SK-N-SH (cell line): ENCODE results near the gene LRP1-AS.

Experiments
- EP300 ChIP-seq, 2 experiments: IDR thresholded peaks; 2 replicates each; pipeline versions ENCODE4 v1.4.0 to v1.6.1; 2012; ENCODE audit warnings: borderline replicate concordance in 1 of 2, low read depth in 1 of 2, low read length in 1 of 2
- JUND ChIP-seq: IDR thresholded peaks from 2 replicates; pipeline ENCODE4 v1.4.0; 2012
- POLR2AphosphoS5 ChIP-seq: IDR thresholded peaks from 2 replicates; pipeline ENCODE4 v1.6.1; 2012; ENCODE audit warnings: low read depth, low read length
- RAD21 ChIP-seq: IDR thresholded peaks from 2 replicates; pipeline ENCODE4 v1.6.1; 2012; ENCODE audit warnings: mild to moderate bottlenecking, low read length
- REST ChIP-seq: IDR thresholded peaks from 2 replicates; pipeline ENCODE4 v1.6.1; 2012; ENCODE audit warnings: mild to moderate bottlenecking, low read depth, low read length, moderate library complexity
- RXRA ChIP-seq: IDR thresholded peaks from 2 replicates; pipeline ENCODE4 v1.4.0; 2012; ENCODE audit warnings: low read depth, mild to moderate bottlenecking, borderline replicate concordance
- TF ChIP-seq, protein P1 (sequence below): fragments of 200-600 bp; sonication (generic); IDR thresholded peaks from 2 replicates; pipeline ENCODE4 v1.6.1; 2017; ENCODE audit warnings: antibody characterized with exemption, mild to moderate bottlenecking, moderate library complexity
- TF ChIP-seq, protein P2 (sequence below): IDR thresholded peaks from 2 replicates; pipeline ENCODE4 v1.4.0; 2012; ENCODE audit warnings: low read depth
- TF ChIP-seq, protein P3 (sequence below): fragments of 150-350 bp; IDR thresholded peaks from 2 replicates; pipeline ENCODE4 v1.6.1; 2017; ENCODE audit warnings: antibody characterized with exemption, low read length, low read depth, borderline replicate concordance

DNA sequence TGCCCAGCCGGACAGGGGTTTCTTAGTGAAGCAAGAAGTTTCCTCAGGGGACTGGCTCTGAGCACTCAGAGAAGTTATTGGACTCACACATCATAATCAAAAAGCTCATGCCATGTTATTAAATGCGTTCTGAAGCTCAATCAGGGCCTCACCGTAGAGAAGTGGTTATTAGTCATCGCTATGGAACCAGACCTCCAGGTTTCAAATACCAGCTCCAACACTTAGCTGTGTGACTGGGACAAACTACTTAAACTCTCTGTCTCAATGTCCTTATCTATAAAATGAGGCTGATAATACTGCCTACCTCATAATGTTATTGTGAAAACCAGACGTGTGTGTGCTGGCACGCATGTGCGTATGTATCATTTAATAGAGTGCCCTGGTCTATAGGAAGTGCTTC, 43.6 kb downstream of the LRP1-AS start:
- no peak for TF ChIP-seq EP300 (IDR thresholded peaks at IDR 0.05; ENCODE audit: borderline replicate concordance in 1 of 2, low read depth in 1 of 2, low read length in 1 of 2)
- TF ChIP-seq, protein P1, sequence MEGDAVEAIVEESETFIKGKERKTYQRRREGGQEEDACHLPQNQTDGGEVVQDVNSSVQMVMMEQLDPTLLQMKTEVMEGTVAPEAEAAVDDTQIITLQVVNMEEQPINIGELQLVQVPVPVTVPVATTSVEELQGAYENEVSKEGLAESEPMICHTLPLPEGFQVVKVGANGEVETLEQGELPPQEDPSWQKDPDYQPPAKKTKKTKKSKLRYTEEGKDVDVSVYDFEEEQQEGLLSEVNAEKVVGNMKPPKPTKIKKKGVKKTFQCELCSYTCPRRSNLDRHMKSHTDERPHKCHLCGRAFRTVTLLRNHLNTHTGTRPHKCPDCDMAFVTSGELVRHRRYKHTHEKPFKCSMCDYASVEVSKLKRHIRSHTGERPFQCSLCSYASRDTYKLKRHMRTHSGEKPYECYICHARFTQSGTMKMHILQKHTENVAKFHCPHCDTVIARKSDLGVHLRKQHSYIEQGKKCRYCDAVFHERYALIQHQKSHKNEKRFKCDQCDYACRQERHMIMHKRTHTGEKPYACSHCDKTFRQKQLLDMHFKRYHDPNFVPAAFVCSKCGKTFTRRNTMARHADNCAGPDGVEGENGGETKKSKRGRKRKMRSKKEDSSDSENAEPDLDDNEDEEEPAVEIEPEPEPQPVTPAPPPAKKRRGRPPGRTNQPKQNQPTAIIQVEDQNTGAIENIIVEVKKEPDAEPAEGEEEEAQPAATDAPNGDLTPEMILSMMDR, result no peak
- no peak for TF ChIP-seq POLR2AphosphoS5
- TF ChIP-seq, protein P2, sequence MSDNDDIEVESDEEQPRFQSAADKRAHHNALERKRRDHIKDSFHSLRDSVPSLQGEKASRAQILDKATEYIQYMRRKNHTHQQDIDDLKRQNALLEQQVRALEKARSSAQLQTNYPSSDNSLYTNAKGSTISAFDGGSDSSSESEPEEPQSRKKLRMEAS, result no peak
- TF ChIP-seq JUND, result no peak
- no peak for TF ChIP-seq REST
- TF ChIP-seq, protein P3, sequence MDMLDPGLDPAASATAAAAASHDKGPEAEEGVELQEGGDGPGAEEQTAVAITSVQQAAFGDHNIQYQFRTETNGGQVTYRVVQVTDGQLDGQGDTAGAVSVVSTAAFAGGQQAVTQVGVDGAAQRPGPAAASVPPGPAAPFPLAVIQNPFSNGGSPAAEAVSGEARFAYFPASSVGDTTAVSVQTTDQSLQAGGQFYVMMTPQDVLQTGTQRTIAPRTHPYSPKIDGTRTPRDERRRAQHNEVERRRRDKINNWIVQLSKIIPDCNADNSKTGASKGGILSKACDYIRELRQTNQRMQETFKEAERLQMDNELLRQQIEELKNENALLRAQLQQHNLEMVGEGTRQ, result no peak
- TF ChIP-seq RXRA, result no peak
- TF ChIP-seq RAD21, result no peak
